GM23338 (cell line): Measurements from ENCODE around the gene OPRD1.

Source experiments
- CREB1 ChIP-seq: fragments of 250-450 bp; sonication (Bioruptor Pico); IDR thresholded peaks from 2 replicates; pipeline ENCODE4 v1.5.0; 2020; ENCODE audit warnings: low read depth, mild to moderate bottlenecking, moderate library complexity
- CTCF ChIP-seq, 2 experiments: fragments of 200-600 bp in 1 of 2; sonication (generic) in 1 of 2; conservative IDR thresholded peaks; 2 replicates each; pipeline versions ENCODE4 v1.5.1 to v1.6.1; 2016 to 2017; ENCODE audit warnings: antibody characterized with exemption in 2 of 2, low read depth in 2 of 2, mild to moderate bottlenecking in 2 of 2, moderate library complexity in 1 of 2
- EZH2phosphoT487 ChIP-seq: fragments of 200-600 bp; sonication (generic); IDR thresholded peaks from one replicate; pipeline ENCODE4 v1.8.1; 2018; ENCODE audit warnings: antibody characterized with exemption; ENCODE audit not compliant: unreplicated experiment
- POLR2AphosphoS5 ChIP-seq: IDR thresholded peaks from 2 replicates; pipeline ENCODE4 v1.6.1; 2016; ENCODE audit warnings: antibody characterized with exemption, low read depth
- REST ChIP-seq: IDR thresholded peaks from one replicate; pipeline ENCODE4 v1.6.1; 2018; ENCODE audit warnings: antibody characterized with exemption; ENCODE audit not compliant: unreplicated experiment

GRCh38 chr1:28800324-28800723 is 11.6 kb upstream of the OPRD1 start:
- TF ChIP-seq CTCF (conservative IDR thresholded peaks at IDR 0.05; ENCODE audit: low read depth in 2 of 2) = no peak
- TF ChIP-seq POLR2AphosphoS5 = no peak
- no peak for TF ChIP-seq EZH2phosphoT487
- no peak for TF ChIP-seq REST
- no peak for TF ChIP-seq CREB1 (CRISPR knock-in tag)
